ENCODE measurements around the gene ETV6.

Gene ETV6

DNA sequence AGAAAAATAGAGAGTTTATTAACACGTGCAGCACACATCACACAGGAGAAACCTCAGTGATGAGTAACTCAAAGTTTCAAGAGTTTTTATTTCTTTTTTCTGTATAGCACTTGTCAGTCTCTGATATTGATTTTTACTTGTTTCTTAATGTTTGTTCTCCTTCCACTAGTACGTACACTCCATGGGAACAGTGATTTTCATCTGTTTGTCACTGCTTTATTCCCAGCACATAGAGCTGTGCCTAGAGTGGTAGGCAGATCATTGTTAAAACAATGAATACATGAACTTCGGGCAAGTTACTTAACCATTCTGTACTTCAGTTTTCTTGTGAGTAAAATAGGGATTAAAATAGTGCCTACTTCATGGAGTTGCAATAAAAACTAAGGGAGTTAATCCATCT lies 46.6 kb downstream of the ETV6 start:
- no peak for DNase-seq (ENCODE audit: low spot score)

DNA sequence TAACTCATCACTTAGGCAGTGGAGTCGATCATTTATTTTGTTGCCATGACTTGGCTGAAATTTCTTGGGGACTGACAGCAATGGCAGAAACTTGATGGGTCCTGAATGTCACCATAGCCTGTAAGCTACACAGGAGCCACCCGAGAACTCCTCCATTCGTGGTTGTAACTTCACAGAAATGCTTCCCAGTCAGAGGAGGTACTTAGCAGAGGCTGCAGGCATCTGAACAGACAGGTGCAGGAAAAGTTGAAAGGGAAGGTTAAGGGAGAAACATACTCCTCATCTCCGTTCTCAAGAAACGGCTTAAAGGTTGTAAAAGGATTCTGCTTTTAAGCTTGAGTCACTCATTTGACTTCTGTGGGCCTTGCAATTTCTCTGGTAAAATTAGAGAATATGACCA lies 47.7 kb downstream of the ETV6 start:
- no peak for DNase-seq (ENCODE audit: low spot score)

DNA sequence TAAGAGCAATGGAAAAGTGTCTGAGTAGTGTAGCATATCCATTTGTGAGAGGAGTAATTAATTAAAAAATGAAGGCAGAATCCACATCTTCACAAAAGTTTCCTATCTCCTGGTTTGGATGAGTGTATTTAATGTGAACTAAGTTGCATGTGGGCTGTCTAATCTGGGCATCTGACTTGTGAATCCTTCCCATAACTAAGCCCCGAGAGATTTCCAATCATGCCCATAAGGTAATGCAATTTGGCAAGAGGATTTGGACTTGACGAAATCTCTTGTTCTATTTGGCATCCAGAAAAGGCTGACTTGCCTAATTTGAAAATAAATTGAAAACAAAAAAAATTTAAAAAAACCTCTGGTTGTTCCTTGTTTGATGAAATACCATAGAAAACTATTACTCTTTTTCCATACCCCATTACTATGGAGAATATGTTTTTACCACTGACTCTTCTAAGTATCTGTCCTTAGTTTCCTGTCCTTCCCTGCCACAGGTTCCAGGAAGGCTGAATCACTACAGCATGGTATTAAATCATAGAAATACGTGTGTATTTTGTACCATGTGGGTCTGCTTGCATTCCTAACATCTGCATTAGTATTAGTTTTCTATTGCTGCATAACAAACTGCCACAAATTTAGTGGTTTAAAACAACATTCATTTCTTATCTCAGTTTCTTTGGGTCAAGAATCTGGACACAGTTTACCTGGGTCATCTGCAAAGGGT lies 48.4 kb downstream of the ETV6 start:
- no peak for DNase-seq (ENCODE audit: low spot score)

DNA sequence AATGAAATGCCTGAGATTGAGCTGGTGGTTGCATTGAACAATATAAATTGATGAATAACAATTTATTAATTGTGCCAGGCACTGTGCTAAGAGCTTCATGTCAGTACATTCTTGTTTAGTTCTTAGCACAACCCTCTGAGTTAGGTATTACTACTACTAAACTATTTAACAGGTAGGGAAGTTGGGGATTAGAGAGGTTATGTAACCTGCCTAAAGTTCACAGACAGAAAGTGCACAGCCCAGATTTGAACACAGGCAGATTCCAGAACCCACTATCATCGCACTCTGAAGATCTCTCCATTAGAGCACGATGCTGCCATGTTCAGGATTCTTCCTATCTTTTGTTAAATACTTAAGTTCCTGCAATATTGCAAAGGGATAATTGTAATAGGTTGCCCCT lies 49.3 kb downstream of the ETV6 start:
- DNase-seq (ENCODE audit: low spot score) = no peak

DNA sequence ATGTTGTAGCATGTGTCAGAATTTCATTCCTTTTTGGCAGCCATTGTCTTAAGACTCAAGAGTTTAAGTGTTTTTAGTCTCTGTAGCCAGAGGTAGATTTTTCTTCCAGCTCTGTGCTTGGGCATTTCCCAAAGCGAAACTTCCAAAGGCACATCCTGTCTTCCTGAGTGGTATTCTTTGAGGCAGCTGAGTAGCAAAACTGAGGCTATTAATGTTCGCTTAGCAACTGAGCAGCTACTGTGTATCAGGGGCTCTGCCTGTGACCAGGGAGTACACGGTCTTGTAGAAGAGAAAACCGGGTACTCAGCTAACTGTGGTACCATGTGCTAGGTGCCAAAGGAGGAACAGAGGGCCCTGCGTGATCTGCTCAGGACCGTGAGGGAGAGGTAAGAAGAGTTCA lies 52.0 kb downstream of the ETV6 start:
- no peak for DNase-seq (ENCODE audit: low spot score)

DNA sequence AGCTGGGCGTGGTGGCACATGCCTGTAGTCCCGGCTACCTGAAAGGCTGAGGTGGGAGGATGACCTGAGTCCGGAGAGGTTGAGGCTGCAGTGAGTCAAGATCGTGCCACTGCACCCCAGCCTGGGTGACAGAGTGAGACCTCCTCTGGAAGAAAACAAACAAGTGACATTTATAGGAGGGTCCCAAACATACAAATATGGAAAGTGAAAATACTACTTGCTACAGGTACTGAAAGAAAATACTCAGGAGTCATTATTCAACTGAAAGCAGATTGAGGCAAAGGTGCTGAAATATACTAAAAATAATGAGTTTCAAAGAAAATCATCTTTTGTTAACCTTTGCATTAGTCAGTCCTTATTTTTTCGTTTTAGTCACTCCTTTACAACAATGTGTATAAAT lies 53.5 kb downstream of the ETV6 start:
- DNase-seq (ENCODE audit: low spot score) = no peak

DNA sequence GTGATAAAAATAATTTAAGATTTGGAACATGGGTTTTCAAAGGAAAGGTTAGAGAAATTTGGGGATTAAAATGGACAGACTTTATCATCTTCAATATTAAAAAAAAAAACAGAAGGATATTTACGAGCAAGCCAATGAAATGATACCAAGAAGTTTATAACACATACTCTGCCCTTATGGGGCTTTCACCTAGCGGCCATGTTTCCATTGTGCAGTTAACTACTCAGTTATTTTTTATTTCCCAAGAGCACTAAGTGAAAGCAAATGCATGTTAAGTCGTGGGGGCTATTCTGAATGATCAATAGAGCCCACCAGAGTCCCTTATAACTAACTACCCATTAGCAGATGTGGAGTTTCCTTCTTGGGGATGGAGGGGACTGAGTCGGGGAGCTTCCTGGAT lies 53.9 kb downstream of the ETV6 start:
- DNase-seq (ENCODE audit: low spot score) = no peak

DNA sequence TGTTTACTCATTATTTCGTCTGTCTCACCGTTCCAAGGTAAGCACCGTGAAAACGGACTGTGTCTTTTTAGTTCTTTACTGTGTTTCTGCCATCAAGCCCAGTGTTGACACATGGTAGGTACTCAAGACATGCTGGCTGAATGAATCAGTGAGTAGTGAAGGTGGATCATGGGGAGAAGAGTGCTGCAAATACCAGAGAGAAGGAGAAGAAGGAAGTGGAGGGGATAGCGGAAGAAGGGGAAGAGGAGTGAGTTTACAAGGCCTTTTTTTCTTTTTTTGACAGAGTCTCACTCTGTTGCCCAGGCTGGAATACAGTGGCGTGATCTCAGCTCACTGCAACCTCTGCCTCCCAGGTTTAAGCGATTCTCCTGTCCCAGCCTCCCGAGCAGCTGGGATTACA lies 54.6 kb downstream of the ETV6 start:
- DNase-seq (ENCODE audit: low spot score) = no peak

DNA sequence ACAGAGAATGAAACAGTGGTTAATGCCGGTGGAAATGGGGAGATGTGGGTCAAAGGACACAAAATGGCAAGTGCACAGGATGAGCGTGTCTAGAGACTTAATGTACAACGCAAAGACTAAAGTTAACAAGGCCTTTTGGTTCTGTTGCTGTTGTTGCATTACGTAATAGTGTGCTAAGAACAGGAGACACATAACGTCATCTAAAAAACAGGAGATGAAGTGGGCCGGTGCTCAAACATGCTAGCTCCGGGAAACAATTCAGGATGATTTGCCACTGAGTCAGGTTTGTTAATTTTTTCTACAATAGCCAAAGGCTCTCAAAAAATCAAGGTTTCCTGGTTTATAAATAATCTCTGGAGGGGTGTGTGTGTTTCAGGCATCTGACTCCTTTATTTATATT lies 55.5 kb downstream of the ETV6 start:
- DNase-seq (ENCODE audit: low spot score) = no peak

DNA sequence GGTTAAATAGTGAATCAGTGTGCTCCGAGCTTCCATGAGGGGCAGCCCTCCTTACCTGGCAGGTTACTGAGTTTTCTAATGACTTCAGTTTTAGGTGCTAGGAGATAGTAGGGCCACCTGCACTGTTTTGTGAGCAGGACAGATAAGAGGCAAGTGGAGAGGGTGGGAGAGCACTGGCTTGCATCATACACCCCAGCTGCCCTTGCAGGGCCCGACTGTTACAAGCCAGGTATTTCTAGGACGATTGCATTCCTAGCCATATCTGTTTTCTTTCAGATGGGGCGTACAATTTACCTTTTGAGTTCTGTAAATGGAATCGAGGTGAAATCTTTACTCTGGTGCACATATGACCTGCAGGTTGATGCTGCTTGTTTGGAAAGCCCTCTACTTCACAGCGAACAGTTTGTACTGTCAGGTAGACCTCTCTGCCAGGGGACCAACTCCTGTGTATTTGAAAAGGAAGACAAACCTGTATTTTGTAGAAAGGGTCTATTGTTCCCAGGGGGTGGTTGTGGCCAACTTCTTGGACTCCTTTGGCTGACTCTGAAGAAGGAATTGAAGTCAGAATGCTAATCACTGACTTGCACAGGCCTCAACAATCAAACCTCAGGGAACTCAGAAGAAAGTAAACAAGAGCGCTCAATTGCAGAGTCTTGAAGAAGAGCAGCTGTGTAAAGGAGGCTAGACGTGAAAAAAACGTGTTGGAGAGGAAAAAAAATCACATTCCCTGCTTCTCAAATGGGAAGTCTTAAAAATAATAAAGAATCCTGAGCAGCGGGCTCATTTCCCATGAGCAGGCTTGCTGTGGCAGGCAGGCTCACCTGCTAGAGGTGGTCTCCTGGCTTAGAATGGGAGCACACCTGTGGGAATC lies 57.3 kb downstream of the ETV6 start:
- DNase-seq (ENCODE audit: low spot score) = no peak

DNA sequence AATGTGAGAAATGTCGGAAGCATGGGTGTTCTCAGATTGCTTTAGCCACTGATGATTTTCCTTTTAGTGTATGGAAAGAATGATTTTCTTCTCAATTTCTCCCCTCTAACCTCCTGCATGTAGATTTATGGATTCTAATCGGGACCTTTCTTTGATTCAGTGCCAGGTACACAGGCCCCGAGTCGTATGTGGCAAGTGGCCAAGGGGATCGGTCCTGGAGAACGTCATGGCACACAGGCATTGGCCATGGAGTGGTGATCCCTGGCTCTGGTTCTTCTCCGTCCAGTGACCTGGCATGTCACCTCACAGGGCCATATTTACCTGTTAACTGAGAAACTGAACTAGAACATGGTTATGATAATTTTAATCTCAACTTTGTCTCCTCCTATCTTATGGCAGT lies 58.1 kb downstream of the ETV6 start:
- DNase-seq (ENCODE audit: low spot score) = no peak

DNA sequence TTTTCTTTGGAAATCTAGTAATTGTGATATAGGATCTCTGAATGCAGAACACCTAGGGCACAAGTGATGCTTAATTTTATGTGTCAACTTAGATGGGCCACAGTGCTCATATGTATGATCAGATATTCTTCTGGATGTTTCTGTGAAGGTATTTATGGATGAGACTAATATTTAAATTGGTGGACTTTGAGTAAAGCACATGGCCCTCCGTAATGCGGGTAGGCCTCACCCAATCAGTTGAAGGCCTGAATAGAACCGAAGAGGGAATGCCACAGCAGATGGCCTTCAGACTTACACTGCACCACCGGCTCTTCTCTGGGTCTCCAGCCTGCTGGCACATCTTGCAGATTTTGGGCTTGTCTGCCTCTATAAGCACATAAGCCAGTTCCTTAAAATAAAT lies 60.0 kb downstream of the ETV6 start:
- DNase-seq (ENCODE audit: low spot score) = no peak

DNA sequence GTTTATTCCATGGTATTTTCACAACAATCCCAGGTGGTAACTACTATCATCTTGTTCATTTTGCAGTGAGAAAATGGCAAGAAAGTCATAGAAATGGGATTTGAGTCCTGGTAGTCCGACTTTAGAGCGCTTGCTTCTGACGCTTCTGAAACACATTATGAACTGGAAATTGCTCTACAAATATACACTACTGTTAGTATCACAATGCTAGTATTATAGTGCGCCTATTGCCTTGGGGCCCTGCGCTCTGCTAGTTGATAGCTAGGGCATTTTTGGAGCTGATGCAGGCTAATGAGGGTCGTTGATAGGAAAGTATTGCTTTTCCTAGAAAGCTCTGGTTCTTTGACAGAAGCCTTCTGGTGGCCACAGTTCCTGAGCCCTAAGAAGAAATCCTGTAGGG lies 61.0 kb downstream of the ETV6 start:
- DNase-seq (ENCODE audit: low spot score) = no peak

DNA sequence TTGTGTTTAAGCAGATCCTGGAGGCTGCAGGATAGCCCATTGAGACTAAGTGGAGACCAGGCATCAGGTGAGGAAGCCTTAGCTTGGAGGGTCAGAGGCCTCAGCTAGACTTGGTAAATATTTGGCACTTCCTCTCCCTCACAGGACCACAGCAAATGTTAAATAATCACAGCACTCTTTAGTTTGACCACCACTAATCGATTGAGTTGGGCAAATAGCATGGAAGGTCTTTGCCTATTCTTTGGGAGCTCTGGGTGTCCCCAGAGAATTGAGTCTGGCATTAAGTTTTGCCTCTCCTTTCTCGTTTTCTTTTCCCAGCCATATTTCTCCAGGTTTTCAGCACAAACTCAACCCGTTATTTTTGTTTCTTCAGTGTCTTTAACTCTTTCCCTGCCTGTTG lies 61.4 kb downstream of the ETV6 start:
- no peak for DNase-seq (ENCODE audit: low spot score)

DNA sequence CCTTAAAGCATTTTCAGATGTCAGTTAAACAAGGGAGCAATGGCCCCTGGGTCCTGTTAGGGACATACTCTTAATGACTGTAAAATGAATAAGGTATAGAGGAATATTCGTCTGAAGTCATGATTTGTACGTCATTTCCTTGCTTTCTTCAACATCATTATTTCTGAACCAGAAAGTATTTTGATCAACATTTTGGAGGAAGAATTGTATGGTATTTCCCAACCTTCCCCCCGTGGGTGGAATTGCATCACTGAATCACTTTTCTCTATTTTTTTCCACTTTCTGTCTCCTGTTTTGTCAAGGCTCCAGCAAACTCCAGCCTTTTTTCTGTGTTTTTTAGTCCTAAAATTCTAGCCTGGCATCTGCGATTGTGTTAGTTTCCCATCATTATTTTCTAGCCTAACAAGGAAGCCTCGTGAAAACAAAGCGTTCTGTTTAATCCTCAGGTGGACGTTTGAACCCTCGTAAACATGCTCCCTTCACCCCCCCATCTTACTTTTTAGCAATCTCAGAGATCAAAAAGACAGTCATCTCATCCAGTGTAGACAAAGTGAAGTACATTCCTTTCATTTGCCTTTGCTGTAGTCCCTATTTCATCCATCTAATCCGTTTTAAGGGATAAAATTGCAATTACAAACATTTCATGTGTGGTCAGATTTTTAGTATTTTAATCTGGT lies 62.3 kb downstream of the ETV6 start:
- DNase-seq (ENCODE audit: low spot score) = no peak

DNA sequence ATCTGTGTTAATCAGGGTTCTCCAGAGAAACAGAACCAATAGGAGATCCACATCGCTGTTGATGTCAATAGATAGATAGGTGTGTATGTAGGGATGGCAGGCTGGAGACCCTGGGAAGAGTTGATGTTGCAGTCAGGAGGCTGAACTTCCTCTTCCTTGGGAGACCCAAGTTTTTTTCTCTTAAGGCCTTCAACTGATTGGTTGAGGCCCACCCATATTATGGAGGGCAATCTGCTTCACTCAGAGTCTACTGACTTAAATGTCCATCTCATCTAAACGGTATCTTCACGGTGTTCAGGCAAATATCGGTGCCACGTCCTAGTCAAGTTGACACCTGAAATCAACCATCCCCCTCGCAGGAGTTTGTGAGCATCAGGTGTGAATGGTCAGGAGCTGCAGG lies 63.0 kb downstream of the ETV6 start:
- no peak for DNase-seq (ENCODE audit: low spot score)

DNA sequence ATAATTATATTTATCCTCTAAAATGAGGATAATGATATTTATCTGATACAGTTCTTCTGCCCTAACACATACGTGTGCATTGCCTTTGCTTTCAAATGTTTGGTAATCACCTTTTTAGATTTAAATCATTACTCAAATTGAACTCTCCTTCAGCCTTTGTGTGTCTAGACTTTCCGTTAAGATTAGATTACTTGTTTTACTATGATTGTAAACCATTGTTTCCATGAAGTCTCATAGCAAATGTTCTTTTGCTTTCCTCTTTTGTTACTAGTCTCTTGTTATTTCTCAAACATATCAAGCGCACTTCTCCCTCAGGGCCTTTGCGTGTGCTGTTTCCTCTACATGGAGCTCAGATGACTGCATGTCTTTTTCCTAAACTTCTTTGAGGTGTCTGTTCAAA lies 63.7 kb downstream of the ETV6 start:
- DNase-seq (ENCODE audit: low spot score) = no peak

DNA sequence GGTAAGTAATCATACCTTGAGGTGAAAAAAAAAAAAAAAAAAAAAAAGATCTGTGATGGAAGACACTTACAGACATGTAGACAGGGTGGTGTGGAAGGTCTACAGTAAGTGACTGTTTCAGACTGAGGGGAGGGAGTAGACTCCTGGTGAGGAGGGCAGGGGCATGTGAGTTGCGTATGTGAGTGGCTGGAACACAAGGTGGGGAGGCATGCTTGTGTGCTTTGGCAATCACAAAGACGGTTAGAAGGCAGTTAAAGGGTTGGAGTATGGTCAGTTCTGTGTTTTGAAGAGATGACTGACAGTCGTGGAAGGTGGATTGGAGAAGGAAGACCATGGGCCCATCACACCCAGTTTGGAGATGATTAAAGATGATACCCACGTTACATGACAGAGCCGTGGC lies 65.2 kb downstream of the ETV6 start:
- no peak for DNase-seq (ENCODE audit: low spot score)

DNA sequence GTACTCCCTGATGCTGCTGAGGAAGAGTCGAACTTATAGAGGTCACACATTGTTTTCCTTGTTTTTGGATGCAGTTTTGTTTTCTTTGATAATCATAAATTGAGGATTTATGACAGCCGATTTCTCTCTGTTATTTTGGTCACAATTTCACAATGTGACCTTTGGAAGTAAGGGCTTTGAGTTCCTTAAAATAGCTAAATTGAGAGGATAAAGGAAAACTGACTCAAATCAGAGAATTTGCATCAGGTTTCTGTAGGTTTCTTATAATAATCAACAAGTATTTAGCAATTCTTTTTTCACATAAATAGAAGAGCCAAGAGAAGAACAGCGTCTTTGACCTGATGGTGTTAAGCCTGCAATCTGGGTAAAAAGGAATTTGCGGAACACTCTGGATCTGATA lies 66.1 kb downstream of the ETV6 start:
- no peak for DNase-seq (ENCODE audit: low spot score)

DNA sequence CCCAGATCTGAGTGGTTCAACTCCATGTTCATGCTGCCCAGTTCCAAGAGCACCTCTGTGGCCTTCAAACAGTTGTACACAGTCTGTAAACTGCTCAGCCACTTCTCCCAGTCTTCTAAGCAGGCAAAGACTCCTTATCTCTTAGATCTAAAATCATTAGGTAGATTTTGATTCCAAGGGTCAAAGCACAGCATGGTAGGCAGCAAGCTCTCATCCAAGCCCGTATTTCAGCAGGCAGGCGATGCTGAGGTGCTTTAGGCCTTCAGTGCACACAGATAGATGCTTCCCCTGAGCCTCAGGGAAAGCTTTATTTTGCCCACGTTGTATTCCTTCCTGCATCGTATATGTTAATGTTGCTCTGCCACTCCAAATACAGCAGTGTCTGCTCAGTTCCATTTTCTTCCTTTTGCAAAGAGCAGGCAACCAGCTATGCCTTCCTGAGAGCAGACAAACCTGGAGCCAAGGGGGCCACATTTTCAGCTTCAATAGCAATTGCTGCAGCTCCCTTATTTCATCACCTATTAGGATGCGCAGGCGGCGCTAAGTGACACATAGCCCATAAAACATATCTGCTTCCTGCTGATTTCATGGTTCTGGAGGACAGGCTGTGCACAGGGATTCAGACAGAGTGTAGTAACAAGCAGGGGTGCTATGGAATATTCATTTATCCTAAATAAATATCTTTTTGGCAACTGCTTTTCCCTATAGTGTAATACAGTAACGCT lies 67.5 kb downstream of the ETV6 start:
- DNase-seq (ENCODE audit: low spot score) = no peak

DNA sequence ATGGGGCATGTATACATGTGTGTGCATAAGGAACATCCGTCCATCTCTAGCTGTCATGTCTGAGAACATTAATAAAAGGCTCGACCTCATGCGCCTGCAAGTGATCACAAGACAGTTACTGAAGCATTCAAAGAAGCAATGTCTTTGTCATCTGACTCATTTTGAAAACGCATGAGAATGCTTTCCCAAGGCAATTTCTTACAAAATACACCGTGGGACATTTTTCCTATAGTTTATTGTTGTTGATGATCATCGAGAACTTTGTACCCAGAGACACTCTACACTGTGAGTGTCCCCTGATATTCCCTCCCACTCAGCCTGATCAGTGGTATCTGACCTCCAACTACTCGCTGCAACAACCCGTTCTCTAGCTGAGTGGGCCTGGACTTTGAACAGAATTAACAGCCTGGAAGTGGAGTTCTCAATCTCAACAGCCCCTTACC lies 68.1 kb downstream of the ETV6 start:
- no peak for DNase-seq (ENCODE audit: low spot score)

DNA sequence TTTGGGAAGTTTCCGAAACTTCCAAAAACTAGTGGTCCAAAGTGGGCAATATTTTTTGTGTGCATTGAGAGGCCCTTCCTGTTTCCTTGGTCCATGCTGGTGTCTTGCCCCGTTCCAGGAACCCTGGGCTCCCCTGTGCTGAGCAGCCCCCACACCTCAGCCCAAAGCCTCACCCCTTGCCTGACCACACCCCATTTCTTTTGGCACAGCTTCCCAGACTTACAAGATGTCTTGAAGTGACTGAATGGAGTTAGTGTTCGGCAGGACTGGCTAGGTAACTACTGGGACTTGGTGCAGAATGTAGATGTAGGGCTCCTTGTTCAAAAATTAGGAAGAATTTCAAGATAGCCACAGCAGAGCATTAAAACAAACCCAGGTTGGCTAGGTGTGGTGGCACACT lies 68.6 kb downstream of the ETV6 start:
- no peak for DNase-seq (ENCODE audit: low spot score)

All from RKO (cell line).